Measurements from ENCODE around the gene WRNIP1. TPM values are rescaled to one million over a fixed set of nuclear protein-coding genes. Genes with fewer than 3 reads are reported as not detected.

The WRNIP1 gene
- total RNA-seq, 1 experiment from 2014 or later = 78.8 TPM

DNA sequence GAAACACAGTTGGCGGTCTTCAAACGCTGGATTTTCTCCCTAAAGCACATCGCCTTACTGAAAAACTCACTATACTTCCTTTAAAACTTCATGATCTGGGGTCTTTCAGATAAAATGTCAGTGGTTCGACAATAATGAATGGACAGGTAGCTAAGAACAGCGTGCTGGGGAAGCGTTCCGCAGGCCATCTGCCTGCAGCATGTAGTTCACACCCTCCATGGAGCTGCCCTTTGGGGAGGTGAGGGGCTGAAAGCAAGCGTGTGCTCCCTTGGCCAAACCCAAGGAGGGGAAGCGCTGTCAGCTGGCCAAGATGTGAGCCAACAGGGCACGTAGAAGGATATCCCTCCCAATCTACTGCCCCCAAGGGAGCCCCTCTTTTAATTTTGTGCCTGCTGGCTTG lies 35.3 kb upstream of the WRNIP1 start (continued):
- TF ChIP-seq, protein P1, sequence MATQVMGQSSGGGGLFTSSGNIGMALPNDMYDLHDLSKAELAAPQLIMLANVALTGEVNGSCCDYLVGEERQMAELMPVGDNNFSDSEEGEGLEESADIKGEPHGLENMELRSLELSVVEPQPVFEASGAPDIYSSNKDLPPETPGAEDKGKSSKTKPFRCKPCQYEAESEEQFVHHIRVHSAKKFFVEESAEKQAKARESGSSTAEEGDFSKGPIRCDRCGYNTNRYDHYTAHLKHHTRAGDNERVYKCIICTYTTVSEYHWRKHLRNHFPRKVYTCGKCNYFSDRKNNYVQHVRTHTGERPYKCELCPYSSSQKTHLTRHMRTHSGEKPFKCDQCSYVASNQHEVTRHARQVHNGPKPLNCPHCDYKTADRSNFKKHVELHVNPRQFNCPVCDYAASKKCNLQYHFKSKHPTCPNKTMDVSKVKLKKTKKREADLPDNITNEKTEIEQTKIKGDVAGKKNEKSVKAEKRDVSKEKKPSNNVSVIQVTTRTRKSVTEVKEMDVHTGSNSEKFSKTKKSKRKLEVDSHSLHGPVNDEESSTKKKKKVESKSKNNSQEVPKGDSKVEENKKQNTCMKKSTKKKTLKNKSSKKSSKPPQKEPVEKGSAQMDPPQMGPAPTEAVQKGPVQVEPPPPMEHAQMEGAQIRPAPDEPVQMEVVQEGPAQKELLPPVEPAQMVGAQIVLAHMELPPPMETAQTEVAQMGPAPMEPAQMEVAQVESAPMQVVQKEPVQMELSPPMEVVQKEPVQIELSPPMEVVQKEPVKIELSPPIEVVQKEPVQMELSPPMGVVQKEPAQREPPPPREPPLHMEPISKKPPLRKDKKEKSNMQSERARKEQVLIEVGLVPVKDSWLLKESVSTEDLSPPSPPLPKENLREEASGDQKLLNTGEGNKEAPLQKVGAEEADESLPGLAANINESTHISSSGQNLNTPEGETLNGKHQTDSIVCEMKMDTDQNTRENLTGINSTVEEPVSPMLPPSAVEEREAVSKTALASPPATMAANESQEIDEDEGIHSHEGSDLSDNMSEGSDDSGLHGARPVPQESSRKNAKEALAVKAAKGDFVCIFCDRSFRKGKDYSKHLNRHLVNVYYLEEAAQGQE (IDR thresholded peaks at IDR 0.05; ENCODE audit: low read depth) = no peak
- TF ChIP-seq, protein P2, sequence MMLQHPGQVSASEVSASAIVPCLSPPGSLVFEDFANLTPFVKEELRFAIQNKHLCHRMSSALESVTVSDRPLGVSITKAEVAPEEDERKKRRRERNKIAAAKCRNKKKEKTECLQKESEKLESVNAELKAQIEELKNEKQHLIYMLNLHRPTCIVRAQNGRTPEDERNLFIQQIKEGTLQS (IDR thresholded peaks at IDR 0.05) = no peak
- no peak for TF ChIP-seq POLR2A (IDR thresholded peaks at IDR 0.05; ENCODE audit: borderline replicate concordance, extremely low read depth, insufficient read depth, insufficient read length)

DNA sequence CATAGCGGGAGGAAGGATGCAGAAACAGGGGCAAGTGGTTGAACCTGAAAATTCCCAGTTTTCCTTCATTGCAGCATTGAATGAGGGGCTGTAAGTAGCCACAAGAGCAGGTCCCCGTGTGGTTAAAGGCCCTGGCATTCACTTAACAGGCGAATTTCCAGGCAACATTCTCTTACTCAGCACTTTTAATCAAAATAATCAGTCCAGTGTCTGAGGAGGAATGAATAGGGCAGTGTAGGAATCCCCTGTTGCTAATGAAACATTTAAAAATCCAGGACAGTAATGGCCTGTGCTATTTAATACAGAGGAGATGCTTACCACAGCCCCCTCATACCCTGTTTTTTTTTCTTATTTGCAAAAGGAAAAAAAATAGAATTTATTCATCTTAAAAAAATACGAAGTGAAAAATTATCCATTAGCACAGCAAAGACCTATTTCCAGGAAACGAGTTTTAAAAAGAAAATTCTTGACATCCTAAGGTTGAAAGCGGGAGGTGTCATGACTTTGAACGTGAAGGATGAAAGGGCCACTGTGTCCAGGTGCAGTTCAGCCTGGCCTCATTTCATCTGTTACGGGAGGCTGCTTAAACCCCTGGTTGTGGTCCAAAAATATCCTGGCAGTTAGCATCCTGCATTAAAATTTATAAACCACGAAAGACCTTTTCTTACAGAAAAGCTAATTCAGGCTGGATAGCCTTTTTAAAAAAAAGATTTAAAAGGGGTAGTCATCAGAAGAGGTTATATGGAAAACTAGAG lies 34.7 kb upstream of the WRNIP1 start:
- H3K4me3 ChIP-seq (replicated peaks in 1 of 2; ENCODE audit: low read depth in 1 of 2, low read length in 2 of 2) = no peak overlapping the region
- RAD21 ChIA-PET (ENCODE audit: low non-redundant PET in 1 of 2, low total read pairs in 2 of 2, uncharacterized antibody in 2 of 2, unreplicated experiment in 2 of 2) = interaction anchor here in 1 of 2 experiments (0.6 kb wide), 1 partner anchor 96 kb away, joined by 3 read pairs; no protein-coding TSS in a partner anchor
- no peak overlapping the region for H2AFZ ChIP-seq (ENCODE audit: low read depth, low read length, poor library complexity, severe bottlenecking)
- no peak for TF ChIP-seq POLR2A (IDR thresholded peaks at IDR 0.05; ENCODE audit: borderline replicate concordance, extremely low read depth, insufficient read depth, insufficient read length)
- no peak for TF ChIP-seq YY1 (IDR thresholded peaks at IDR 0.05; ENCODE audit: extremely low read depth, insufficient replicate concordance, low read depth, low read length)
- TF ChIP-seq ELF1 (IDR thresholded peaks at IDR 0.05; ENCODE audit: borderline replicate concordance, low read depth) = no peak
- TF ChIP-seq SIN3A (IDR thresholded peaks at IDR 0.05; ENCODE audit: low read depth) = no peak
- no peak for TF ChIP-seq RAD21 (IDR thresholded peaks at IDR 0.05; ENCODE audit: low read depth)
- no peak for TF ChIP-seq JUND (IDR thresholded peaks at IDR 0.05)
- TF ChIP-seq, protein P3, sequence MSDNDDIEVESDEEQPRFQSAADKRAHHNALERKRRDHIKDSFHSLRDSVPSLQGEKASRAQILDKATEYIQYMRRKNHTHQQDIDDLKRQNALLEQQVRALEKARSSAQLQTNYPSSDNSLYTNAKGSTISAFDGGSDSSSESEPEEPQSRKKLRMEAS (IDR thresholded peaks at IDR 0.05) = no peak
- TF ChIP-seq ZNF274 (IDR thresholded peaks at IDR 0.05; ENCODE audit: low read depth, low read length) = no peak
- no peak for TF ChIP-seq ZFX (IDR thresholded peaks at IDR 0.05)
- H3K36me3 ChIP-seq (ENCODE audit: control insufficient read depth in 1 of 2, insufficient read depth in 2 of 2, low read length in 2 of 2) = no peaks in the 10 kb centered on the region
- no peak overlapping the region for H3K4me2 ChIP-seq (ENCODE audit: low read length)
- H3K9me3 ChIP-seq (ENCODE audit: control insufficient read depth in 1 of 2, insufficient read depth in 1 of 2, low read depth in 1 of 2, low read length in 2 of 2) = no peaks in the 10 kb centered on the region
- CTCF ChIA-PET = no interaction called here
- peaks cover 5 to 11% of the 10 kb centered on the region in 2 experiments; a peak in 2 of 4 replicates for H3K4me1 ChIP-seq (ENCODE audit: control insufficient read depth in 1 of 2, insufficient read depth in 2 of 2, low read length in 2 of 2)
- intact Hi-C loops (cut with micrococcal nuclease) = no loop called here
- H3K27me3 ChIP-seq (ENCODE audit: insufficient read depth, low read length) = no peaks in the 10 kb centered on the region
- no peaks in the 10 kb centered on the region for H4K20me1 ChIP-seq (ENCODE audit: insufficient read depth)
- H3K9ac ChIP-seq (ENCODE audit: low read length) = no peak overlapping the region
- no peaks in the 10 kb centered on the region for H3K9me2 ChIP-seq (ENCODE audit: insufficient read depth)
- BruUV-seq (replicated peaks) = no TSS peak
- DNase-seq (ENCODE audit: low read depth, low spot score) (no peak), ATAC-seq (no peak)
- POLR2A ChIA-PET = no interaction called here
- H3K27ac ChIP-seq (ENCODE audit: low read depth, low read length) = no peak overlapping the region
- no peaks in the 10 kb centered on the region for H3K79me2 ChIP-seq (ENCODE audit: insufficient read depth, low read length)

Measured in HCT116 (cell line).